PC-3 (cell line): Measurements from ENCODE around the gene MATCAP1. TPM values are rescaled to one million over a fixed set of nuclear protein-coding genes. Genes with fewer than 3 reads are reported as not detected.

Experiments
- ATAC-seq: fragments of 200-7000 bp; cut with Tn5 transposase; 2 replicates; pipeline ENCODE4 v1.9.1; 2020; ENCODE audit warnings: mild to moderate bottlenecking, moderate library complexity
- BruUV-seq: library from RNA; stranded (reverse); fragments of 400-500 nt; replicated peaks from 2 replicates; lab custom pipeline; 2021; lab: Mats Ljungman, UMichigan
- CTCF ChIA-PET: fragments of 300-600 bp; sonication (Branson Sonifier 250); formaldehyde crosslinking; loops from one replicate; lab custom pipeline; 2022; ENCODE audit warnings: antibody characterized with exemption; lab: Charles Lee
- POLR2A ChIA-PET: fragments of 300-600 bp; sonication (Branson Sonifier 250); formaldehyde crosslinking; loops from one replicate; lab custom pipeline; 2022; ENCODE audit warnings: antibody characterized with exemption; ENCODE audit not compliant: unreplicated experiment; lab: Charles Lee
- DNase-seq: peaks from one replicate; pipeline ENCODE4 v3.0.0-alpha.2; 2015
- H2AFZ ChIP-seq: fragments of 300-600 bp; sonication (generic); 2 replicates; pipeline ENCODE4 v1.6.0; 2016; ENCODE audit warnings: antibody characterized with exemption, low read length
- H3F3A ChIP-seq: fragments of 300-600 bp; sonication (generic); one replicate; pipeline ENCODE4 v1.6.0; 2017; ENCODE audit warnings: antibody characterized with exemption, low read length, control low read depth, mild to moderate bottlenecking; ENCODE audit not compliant: unreplicated experiment
- H3K27ac ChIP-seq: fragments of 300-600 bp; sonication (generic); 2 replicates; pipeline ENCODE4 v1.5.1; 2016; ENCODE audit warnings: mild to moderate bottlenecking, low read length
- H3K27me3 ChIP-seq: fragments of 300-600 bp; sonication (generic); 2 replicates; pipeline ENCODE4 v1.6.1; 2016; ENCODE audit warnings: low read length, mixed read lengths
- H3K36me3 ChIP-seq: fragments of 300-600 bp; sonication (generic); 2 replicates; pipeline ENCODE4 v1.6.1; 2016; ENCODE audit warnings: low read depth, mixed run types, low read length, mixed read lengths
- H3K4me1 ChIP-seq: fragments of 300-600 bp; sonication (generic); 2 replicates; pipeline ENCODE4 v1.5.1; 2016; ENCODE audit warnings: low read length; ENCODE audit not compliant: insufficient read depth
- H3K4me2 ChIP-seq: fragments of 300-600 bp; sonication (generic); 2 replicates; pipeline ENCODE4 v1.6.0; 2016; ENCODE audit warnings: low read length
- H3K4me3 ChIP-seq: fragments of 300-600 bp; sonication (generic); 2 replicates; pipeline ENCODE4 v1.5.1; 2016; ENCODE audit warnings: mild to moderate bottlenecking, low read length, mixed read lengths
- H3K79me2 ChIP-seq: fragments of 300-600 bp; sonication (generic); 2 replicates; pipeline ENCODE4 v1.6.1; 2017; ENCODE audit warnings: low read length, mixed read lengths
- H3K9ac ChIP-seq: fragments of 300-600 bp; sonication (generic); 2 replicates; pipeline ENCODE4 v1.6.0; 2016; ENCODE audit warnings: mild to moderate bottlenecking, low read length
- H3K9me2 ChIP-seq: fragments of 300-600 bp; sonication (generic); replicated peaks from 2 replicates; pipeline ENCODE4 v1.6.1; 2016; ENCODE audit warnings: mixed run types, low read length, mixed read lengths
- H3K9me3 ChIP-seq: fragments of 300-600 bp; sonication (generic); 2 replicates; pipeline ENCODE4 v1.6.1; 2016; ENCODE audit warnings: low read length, mixed read lengths
- H4K20me1 ChIP-seq: fragments of 300-600 bp; sonication (generic); 2 replicates; pipeline ENCODE4 v1.6.1; 2016; ENCODE audit warnings: low read length, mixed read lengths
- EZH2 ChIP-seq: fragments of 300-600 bp; sonication (generic); IDR thresholded peaks from one replicate; pipeline ENCODE4 v1.6.1; 2017; ENCODE audit warnings: antibody characterized with exemption, mild to moderate bottlenecking, low read length; ENCODE audit not compliant: unreplicated experiment
- EZH2phosphoT487 ChIP-seq: fragments of 300-600 bp; sonication (generic); IDR thresholded peaks from 2 replicates; pipeline ENCODE4 v1.6.1; 2018; ENCODE audit warnings: mild to moderate bottlenecking, antibody characterized with exemption, low read length, borderline replicate concordance
- intact Hi-C: fragments of 100-400 bp; cut with micrococcal nuclease; formaldehyde crosslinking; loops from 2 replicates; pipeline ENCODE4 v1.9.0; 2023
- total RNA-seq: library from RNA; depleted of rRNA; stranded (reverse); fragments of >200 nt; gene quantifications from 2 replicates; pipeline ENCODE4 v1.2.3, GENCODE V29; 2014
- TF ChIP-seq, protein P1 (sequence below): fragments of 300-600 bp; sonication (generic); conservative IDR thresholded peaks from 2 replicates; pipeline ENCODE4 v1.5.1; 2017; ENCODE audit warnings: antibody characterized with exemption, low read depth, mild to moderate bottlenecking, low read length

MATCAP1 gene
- total RNA-seq, 1 experiment from 2014 or later, result 29.6 TPM

DNA sequence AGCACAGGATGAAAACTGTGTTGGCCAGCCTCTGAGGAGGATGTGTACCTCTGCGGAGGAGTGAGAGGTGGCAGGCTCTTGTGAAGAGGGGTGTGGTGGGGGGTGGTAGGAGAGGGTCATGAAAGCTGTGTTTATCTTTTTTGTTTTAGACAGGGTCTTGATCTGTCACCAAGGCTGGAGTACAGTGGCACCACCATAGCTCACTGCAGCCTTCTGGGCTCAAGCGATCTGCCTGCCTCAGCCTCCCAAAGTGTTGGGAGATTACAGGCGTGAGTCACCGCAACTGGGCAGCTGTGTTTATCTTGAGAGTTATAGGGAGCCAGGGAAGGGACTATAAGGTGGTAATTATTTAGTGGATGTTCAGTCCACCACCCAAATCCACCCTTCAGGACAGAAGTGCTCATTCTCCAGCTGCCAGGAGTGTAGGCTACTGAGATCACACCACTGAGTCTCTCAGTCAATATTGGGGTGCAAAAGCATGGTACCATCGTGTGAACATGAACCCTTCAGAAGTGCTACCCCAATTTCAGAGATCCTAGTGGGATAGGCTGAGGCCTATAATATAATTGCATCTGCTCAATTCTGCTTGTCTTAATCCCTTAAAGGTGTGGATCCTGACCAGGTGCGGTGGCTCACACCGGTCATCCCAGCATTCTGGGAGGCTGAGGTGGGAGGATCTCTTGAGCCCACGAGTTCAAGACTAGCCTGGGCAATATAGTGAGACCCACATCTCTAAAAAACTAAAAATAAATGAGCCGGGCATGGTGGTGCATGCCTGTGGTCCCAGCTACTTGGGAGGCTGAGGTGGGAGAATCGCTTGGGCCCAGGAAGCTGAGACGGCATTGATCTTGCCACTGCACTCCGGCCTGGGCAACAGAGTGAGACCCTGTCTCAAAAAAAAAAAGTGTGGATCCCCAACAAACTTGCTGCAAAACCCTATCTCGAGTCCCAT, 7.0 kb upstream of the MATCAP1 start:
- no peak overlapping the region for H3K4me2 ChIP-seq
- DNase-seq (no peak), ATAC-seq (no peak)
- peaks cover 23% of the 10 kb centered on the region for H3K4me1 ChIP-seq
- H2AFZ ChIP-seq, result no peak overlapping the region
- ChIA-PET POLR2A (no interaction called here), CTCF (no interaction called here)
- intact Hi-C loops, result loop anchor here (10.0 kb wide), 1 partner anchor 54 kb away; the partner anchor contains the start of genes FHOD1 and SLC9A5
- H3K9ac ChIP-seq, result no peak overlapping the region
- H3K27ac ChIP-seq, result no peak overlapping the region
- TF ChIP-seq, protein P1, sequence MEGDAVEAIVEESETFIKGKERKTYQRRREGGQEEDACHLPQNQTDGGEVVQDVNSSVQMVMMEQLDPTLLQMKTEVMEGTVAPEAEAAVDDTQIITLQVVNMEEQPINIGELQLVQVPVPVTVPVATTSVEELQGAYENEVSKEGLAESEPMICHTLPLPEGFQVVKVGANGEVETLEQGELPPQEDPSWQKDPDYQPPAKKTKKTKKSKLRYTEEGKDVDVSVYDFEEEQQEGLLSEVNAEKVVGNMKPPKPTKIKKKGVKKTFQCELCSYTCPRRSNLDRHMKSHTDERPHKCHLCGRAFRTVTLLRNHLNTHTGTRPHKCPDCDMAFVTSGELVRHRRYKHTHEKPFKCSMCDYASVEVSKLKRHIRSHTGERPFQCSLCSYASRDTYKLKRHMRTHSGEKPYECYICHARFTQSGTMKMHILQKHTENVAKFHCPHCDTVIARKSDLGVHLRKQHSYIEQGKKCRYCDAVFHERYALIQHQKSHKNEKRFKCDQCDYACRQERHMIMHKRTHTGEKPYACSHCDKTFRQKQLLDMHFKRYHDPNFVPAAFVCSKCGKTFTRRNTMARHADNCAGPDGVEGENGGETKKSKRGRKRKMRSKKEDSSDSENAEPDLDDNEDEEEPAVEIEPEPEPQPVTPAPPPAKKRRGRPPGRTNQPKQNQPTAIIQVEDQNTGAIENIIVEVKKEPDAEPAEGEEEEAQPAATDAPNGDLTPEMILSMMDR, result no peak
- TF ChIP-seq EZH2phosphoT487, result no peak
- TF ChIP-seq EZH2, result no peak
- peaks cover 10% of the 10 kb centered on the region; the same call in 1 of the 2 replicates for H3K36me3 ChIP-seq
- no peak overlapping the region for H3K4me3 ChIP-seq
- BruUV-seq, result no TSS peak
- H3K79me2 ChIP-seq, result peaks cover 30% of the 10 kb centered on the region
- no peaks in the 10 kb centered on the region for H3K9me2 ChIP-seq
- no peaks in the 10 kb centered on the region; the same call in 1 of the 2 replicates for H4K20me1 ChIP-seq
- no peaks in the 10 kb centered on the region for H3K27me3 ChIP-seq
- no peaks in the 10 kb centered on the region for H3F3A ChIP-seq
- no peaks in the 10 kb centered on the region for H3K9me3 ChIP-seq

DNA sequence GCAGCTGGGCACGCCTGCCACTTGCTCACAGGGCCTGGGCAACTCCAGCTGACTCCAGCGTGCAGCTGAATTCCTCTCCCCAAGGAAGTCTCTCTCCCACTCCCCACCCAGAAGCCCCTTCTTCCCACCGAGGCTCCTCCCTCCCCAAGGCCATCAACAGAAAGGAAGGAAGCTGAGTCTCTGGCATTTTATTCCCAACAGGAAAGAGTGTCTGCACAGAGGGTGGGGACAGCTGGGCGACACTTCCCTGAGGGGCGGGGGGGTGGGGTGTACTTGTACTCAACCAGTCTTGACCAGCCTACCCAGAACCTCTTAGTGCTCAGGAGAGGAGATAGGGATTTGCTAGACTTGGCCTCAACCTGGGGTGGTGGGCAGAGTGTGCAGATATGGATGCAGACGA, 6.3 kb upstream of the MATCAP1 start, which contains the start of gene EXOC3L1:
TSS of gene EXOC3L1 (minus strand) at position 96 of the 400 bp plus-strand sequence. CDS start 460 bp downstream, outside the sequence.
- Histone ChIP-seq H3K9me3 (no peaks in the 10 kb centered on the region), H3K4me2 (no peak within 1 kb of the TSS), H3K9me2 (no peaks in the 10 kb centered on the region), H3K4me1 (peaks cover 26% of the 10 kb centered on the region), H3K79me2 (peaks cover 30% of the 10 kb centered on the region), H3K27ac (no peak within 1 kb of the TSS), H3F3A (no peaks in the 10 kb centered on the region), H4K20me1 (no peaks in the 10 kb centered on the region; the same call in 1 of the 2 replicates), H3K27me3 (no peaks in the 10 kb centered on the region), H2AFZ (no peak within 1 kb of the TSS), H3K36me3 (peaks cover 8% of the 10 kb centered on the region; the same call in 1 of the 2 replicates), H3K9ac (no peak within 1 kb of the TSS), H3K4me3 (no peak within 1 kb of the TSS)
- no TSS peak for BruUV-seq
- ATAC-seq (no peak), DNase-seq (no peak)
- intact Hi-C loops, result loop anchor here (10.0 kb wide), 1 partner anchor 55 kb away; the partner anchor contains the start of genes FHOD1 and SLC9A5
- no peak for TF ChIP-seq EZH2phosphoT487
- TF ChIP-seq, protein P1, result no peak
- TF ChIP-seq EZH2, result no peak
- ChIA-PET CTCF (no interaction called here), POLR2A (no interaction called here)
